Left ventricle myocardium inferior (tissue), 1 donor: Measurements from ENCODE around the gene ABCA4. TPM values are rescaled to one million over a fixed set of nuclear protein-coding genes. Genes with fewer than 3 reads are reported as not detected.
"Not testable (repeated sequence)": the region's sequence is repeated elsewhere in the genome, so short reads cannot be mapped to it uniquely, and the experiment has no call there.

Experiments used
- DNase-seq: peaks from one replicate; pipeline ENCODE4 v3.0.0-alpha.2; 2020
- H3K27ac ChIP-seq: fragments of 200-600 bp; replicated peaks from 2 replicates; pipeline ENCODE4 v1.8.0; 2021
- H3K27me3 ChIP-seq: fragments of 200-600 bp; 2 replicates; pipeline ENCODE4 v1.8.0; 2021; ENCODE audit warnings: low read depth
- H3K36me3 ChIP-seq: fragments of 200-600 bp; 2 replicates; pipeline ENCODE4 v1.8.0; 2021
- H3K4me1 ChIP-seq: fragments of 200-600 bp; 2 replicates; pipeline ENCODE4 v1.8.0; 2021
- H3K4me3 ChIP-seq: fragments of 200-600 bp; 2 replicates; pipeline ENCODE4 v1.8.0; 2021; ENCODE audit warnings: mild to moderate bottlenecking, moderate library complexity
- H3K9me3 ChIP-seq: fragments of 200-600 bp; replicated peaks from 2 replicates; pipeline ENCODE4 v1.8.0; 2021
- CTCF ChIP-seq: fragments of 200-600 bp; IDR thresholded peaks from 2 replicates; pipeline ENCODE4 v1.8.0; 2021; ENCODE audit warnings: antibody characterized with exemption, mild to moderate bottlenecking, borderline replicate concordance
- intact Hi-C: fragments of 100-400 bp; cut with micrococcal nuclease; formaldehyde crosslinking; loops from one replicate; pipeline ENCODE4 v1.11.0; 2022
- long read RNA-seq: library from polyadenylated mRNA; unstranded; transcript quantifications from one replicate; pipeline ENCODE4 v2.0.0, GENCODE V29; 2021
- total RNA-seq: library from RNA; stranded (reverse); fragmentation: NEBNext Ultra II Directional; extraction: Animal tissue kit (Norgen Biotek cat#: 25700); gene quantifications from one replicate; pipeline ENCODE4 v1.2.1, GENCODE V29; 2021
- donor health status: DM: no; HTN: yes; CAD: no; lungs with severe emphysema.

Gene ABCA4
- total RNA-seq, result 0.11 TPM
- long read RNA-seq, result 0 reads

GRCh38 chr1:94120991-94121390 lies at the start of gene ABCA4:
TSS of gene ABCA4 (minus strand) at chr1:94121148. CDS start at chr1:94121045, 103 bp downstream.
- intact Hi-C loops, result no loop called here
- no peak for TF ChIP-seq CTCF
- Histone ChIP-seq H3K36me3 (no peaks in the 10 kb centered on the region), H3K27me3 (no peaks in the 10 kb centered on the region), H3K27ac (no peak within 1 kb of the TSS), H3K9me3 (no peaks in the 10 kb centered on the region), H3K4me1 (peaks cover 24% of the 10 kb centered on the region), H3K4me3 (no peak within 1 kb of the TSS)
- DNase-seq, result no peak

DNA sequence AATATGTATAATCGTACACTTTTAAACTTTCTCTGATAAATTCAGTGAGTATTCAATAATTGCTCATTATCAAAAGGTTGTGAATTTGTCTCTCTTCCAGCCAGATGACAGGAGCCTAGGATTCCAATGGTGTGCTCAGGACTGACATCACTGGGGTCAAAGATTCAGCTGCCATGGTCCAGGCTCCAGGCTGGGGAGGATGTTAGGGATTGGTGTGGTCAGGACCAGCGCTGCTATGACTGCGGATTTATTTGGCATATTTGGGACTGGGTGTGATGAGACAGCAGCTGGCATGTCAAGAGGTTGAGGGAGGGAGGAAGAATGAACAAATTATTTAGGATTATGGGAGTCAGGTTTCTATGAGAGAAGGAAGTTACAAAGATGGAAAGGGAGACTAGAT lies 48.2 kb upstream of the ABCA4 start:
- Histone ChIP-seq H3K36me3 (peaks cover 32% of the 10 kb centered on the region), H3K27ac (no peak overlapping the region), H3K27me3 (no peaks in the 10 kb centered on the region), H3K4me3 (no peak overlapping the region), H3K9me3 (peaks cover 11% of the 10 kb centered on the region), H3K4me1 (no peaks in the 10 kb centered on the region)
- intact Hi-C loops, result no loop called here
- TF ChIP-seq CTCF, result no peak
- no peak for DNase-seq

DNA sequence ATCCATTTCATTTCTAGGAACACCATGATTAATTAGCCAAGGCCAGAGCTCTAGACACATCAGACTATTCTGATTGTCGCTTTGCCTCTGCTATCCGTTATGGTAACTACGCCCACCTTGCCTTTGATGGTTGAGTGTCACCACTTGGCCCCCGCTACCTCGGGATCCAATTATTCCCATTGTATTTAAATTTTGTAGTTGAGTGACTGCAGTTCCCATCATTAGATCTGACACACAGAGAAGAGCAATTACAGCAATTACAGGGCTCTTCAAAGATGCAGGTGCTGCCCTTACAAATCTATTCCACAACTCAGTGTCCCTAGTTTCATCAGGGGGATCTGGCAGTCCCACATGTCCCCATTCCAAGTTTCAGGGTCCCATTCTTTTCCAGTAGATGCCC lies 44.9 kb upstream of the ABCA4 start:
- Histone ChIP-seq H3K4me3 (no peak overlapping the region), H3K9me3 (peaks cover 11% of the 10 kb centered on the region), H3K27me3 (no peaks in the 10 kb centered on the region), H3K36me3 (peaks cover 1% of the 10 kb centered on the region), H3K27ac (no peak overlapping the region), H3K4me1 (peaks cover 7% of the 10 kb centered on the region)
- DNase-seq, result no peak
- TF ChIP-seq CTCF, result no peak
- intact Hi-C loops, result no loop called here

DNA sequence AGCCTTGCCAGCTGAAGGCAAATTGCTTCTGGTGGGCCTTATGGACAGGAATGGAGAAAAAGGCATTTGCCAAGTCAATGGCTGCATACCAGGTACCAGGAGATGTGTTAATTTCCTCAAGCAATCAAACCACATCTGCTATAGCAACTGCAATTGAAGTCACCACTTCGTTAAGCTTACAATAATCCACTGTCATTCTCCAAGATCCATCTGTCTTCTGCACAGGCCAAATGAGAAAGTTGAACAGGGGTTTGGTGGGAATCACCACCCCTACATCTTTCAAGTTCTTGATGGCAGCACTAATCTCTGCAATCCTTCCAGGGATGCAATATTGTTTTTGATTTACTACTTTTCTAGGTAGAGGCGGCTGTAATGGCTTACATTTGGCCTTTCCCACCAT lies 43.9 kb upstream of the ABCA4 start:
- intact Hi-C loops, DNase-seq, H3K27ac ChIP-seq: not testable (repeated sequence)

DNA sequence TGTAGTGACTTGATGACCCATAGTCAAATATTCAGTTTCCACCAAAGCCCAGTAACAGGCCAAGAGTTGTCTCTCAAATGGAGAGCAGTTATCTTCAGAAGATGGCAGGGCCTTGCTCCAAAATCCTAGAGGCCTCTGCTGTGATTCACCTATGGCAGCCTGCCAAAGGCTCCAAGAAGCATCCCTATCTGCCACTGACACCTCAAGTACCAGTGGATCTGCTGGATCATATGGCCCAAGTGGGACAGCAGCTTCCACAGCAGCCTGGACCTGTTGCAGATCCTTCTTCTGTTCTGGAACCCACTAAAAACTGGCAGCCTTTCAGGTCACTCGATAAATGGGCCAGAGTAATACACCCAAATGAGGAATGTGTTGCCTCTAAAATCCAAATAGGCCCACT lies 43.2 kb upstream of the ABCA4 start:
- DNase-seq, H3K27me3 ChIP-seq, H3K27ac ChIP-seq, H3K4me3 ChIP-seq, H3K36me3 ChIP-seq, intact Hi-C loops: not testable (repeated sequence)
- H3K4me1 ChIP-seq, result peaks cover 15% of the 10 kb centered on the region
- H3K9me3 ChIP-seq, result peaks cover 11% of the 10 kb centered on the region

More for the DNA sequence above, 43.9 kb upstream of the ABCA4 start:
- not testable (repeated sequence) for H3K4me3 ChIP-seq, H3K36me3 ChIP-seq, H3K27me3 ChIP-seq
- Histone ChIP-seq H3K4me1 (peaks cover 15% of the 10 kb centered on the region), H3K9me3 (peaks cover 11% of the 10 kb centered on the region)

DNA sequence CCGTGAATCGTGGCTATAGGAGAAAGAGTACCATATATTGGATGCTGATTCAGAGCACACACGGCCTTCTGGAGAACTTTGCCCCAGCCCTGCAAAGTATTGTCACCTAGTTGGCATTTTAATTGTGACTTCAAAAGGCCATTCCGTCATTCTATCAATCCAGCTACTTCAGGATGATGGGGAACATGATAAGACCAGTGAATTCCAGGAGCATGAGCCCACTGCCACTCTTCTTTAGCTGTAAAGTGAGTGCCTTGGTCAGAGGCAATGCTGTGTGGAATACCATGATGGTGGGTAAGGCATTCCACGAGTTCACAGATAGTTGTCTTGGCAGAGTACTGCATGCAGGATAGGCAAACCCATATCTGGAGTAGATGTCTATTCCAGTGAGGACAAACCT lies 42.3 kb upstream of the ABCA4 start:
- peaks cover 15% of the 10 kb centered on the region for H3K4me1 ChIP-seq
- H3K27ac ChIP-seq, intact Hi-C loops: not testable (repeated sequence)

DNA sequence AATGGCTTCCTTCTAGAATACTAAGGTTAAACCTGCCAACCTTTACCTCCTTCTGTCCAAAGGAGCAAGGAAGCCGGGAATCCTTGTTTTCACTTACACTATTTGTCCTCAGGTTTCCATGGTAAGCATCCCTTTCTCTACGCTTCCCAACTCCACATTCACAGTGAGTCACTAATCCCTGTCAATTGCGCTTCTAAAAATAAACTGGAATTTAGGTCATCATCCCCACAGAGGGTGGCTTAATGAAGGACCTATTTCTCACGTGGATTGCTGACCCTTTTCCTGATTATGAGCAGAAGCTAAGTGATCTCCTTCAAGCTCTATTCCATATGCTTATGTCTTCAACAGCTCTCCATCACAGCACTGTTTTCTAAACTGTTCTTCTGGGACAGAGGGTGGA lies 39.9 kb upstream of the ABCA4 start:
- no peaks in the 10 kb centered on the region for H3K36me3 ChIP-seq
- TF ChIP-seq CTCF, result no peak
- H3K4me1 ChIP-seq, result peaks cover 15% of the 10 kb centered on the region
- H3K27ac ChIP-seq, result no peak overlapping the region
- H3K4me3 ChIP-seq, result no peak overlapping the region
- no peaks in the 10 kb centered on the region for H3K27me3 ChIP-seq
- intact Hi-C loops, result no loop called here
- peaks cover 10% of the 10 kb centered on the region for H3K9me3 ChIP-seq
- no peak for DNase-seq

More for the DNA sequence above, 42.3 kb upstream of the ABCA4 start:
- H3K9me3 ChIP-seq, result peaks cover 11% of the 10 kb centered on the region
- not testable (repeated sequence) for DNase-seq, H3K4me3 ChIP-seq, H3K27me3 ChIP-seq, H3K36me3 ChIP-seq
